Measurements from ENCODE around the gene RIPK4. TPM values are rescaled to one million over a fixed set of nuclear protein-coding genes. Genes with fewer than 3 reads are reported as not detected.

RIPK4 gene
- total RNA-seq, 1 donor from 2014 or later, result 34.0 TPM

GRCh38 chr21:41759926-41760325 is 6.9 kb downstream of the RIPK4 start:
- DNase-seq (ENCODE audit: low read depth), result no peak
- TF ChIP-seq CTCF (IDR thresholded peaks at IDR 0.05; ENCODE audit: insufficient read depth, low read length, severe bottlenecking), result no peak
- no peak for FAIRE-seq

GRCh38 chr21:41759214-41759840 is 7.5 kb downstream of the RIPK4 start:
- Histone ChIP-seq H3K27me3 (ENCODE audit: control insufficient read depth, insufficient read depth, low read length) (no peaks in the 10 kb centered on the region), H3K4me3 (ENCODE audit: low read depth, low read length) (no peak overlapping the region), H3K36me3 (ENCODE audit: control insufficient read depth, insufficient read depth, low read length) (peaks cover 20% of the 10 kb centered on the region)
- DNase-seq (ENCODE audit: low read depth) (peak; percentile 39), FAIRE-seq (no peak)
- TF ChIP-seq CTCF (IDR thresholded peaks at IDR 0.05; ENCODE audit: insufficient read depth, low read length, severe bottlenecking), result no peak

More at GRCh38 chr21:41759926-41760325, 6.9 kb downstream of the RIPK4 start:
- Histone ChIP-seq H3K36me3 (ENCODE audit: control insufficient read depth, insufficient read depth, low read length) (peaks cover 17% of the 10 kb centered on the region), H3K4me3 (ENCODE audit: low read depth, low read length) (no peak overlapping the region), H3K27me3 (ENCODE audit: control insufficient read depth, insufficient read depth, low read length) (no peaks in the 10 kb centered on the region)

GRCh38 chr21:41758550-41758949 is 8.3 kb downstream of the RIPK4 start:
- TF ChIP-seq CTCF (IDR thresholded peaks at IDR 0.05; ENCODE audit: insufficient read depth, low read length, severe bottlenecking), result no peak
- FAIRE-seq, result no peak
- DNase-seq (ENCODE audit: low read depth), result no peak
- H3K27me3 ChIP-seq (ENCODE audit: control insufficient read depth, insufficient read depth, low read length), result no peaks in the 10 kb centered on the region
- H3K4me3 ChIP-seq (ENCODE audit: low read depth, low read length), result no peak overlapping the region
- peaks cover 21% of the 10 kb centered on the region for H3K36me3 ChIP-seq (ENCODE audit: control insufficient read depth, insufficient read depth, low read length)

GRCh38 chr21:41755934-41756773 is 10.7 kb downstream of the RIPK4 start:
- Histone ChIP-seq H3K27me3 (ENCODE audit: control insufficient read depth, insufficient read depth, low read length) (no peaks in the 10 kb centered on the region), H3K36me3 (ENCODE audit: control insufficient read depth, insufficient read depth, low read length) (peaks cover 19% of the 10 kb centered on the region), H3K4me3 (ENCODE audit: low read depth, low read length) (no peak overlapping the region)
- TF ChIP-seq CTCF (IDR thresholded peaks at IDR 0.05; ENCODE audit: insufficient read depth, low read length, severe bottlenecking), result no peak
- FAIRE-seq (no peak), DNase-seq (ENCODE audit: low read depth) (no peak)

- DNase-seq (ENCODE audit: low read depth) (no peak), FAIRE-seq (no peak)
- TF ChIP-seq CTCF (IDR thresholded peaks at IDR 0.05; ENCODE audit: insufficient read depth, low read length, severe bottlenecking), result no peak
- Histone ChIP-seq H3K36me3 (ENCODE audit: control insufficient read depth, insufficient read depth, low read length) (peaks cover 21% of the 10 kb centered on the region), H3K4me3 (ENCODE audit: low read depth, low read length) (no peak overlapping the region), H3K27me3 (ENCODE audit: control insufficient read depth, insufficient read depth, low read length) (no peaks in the 10 kb centered on the region)
Measured at GRCh38 chr21:41755258-41755933, 11.5 kb downstream of the RIPK4 start.
